SH-SY5Y (cell line): ENCODE measurements around the gene PNKP.

Source experiments
- GATA2 ChIP-seq: IDR thresholded peaks from 2 replicates; pipeline ENCODE4 v1.6.1; 2011; ENCODE audit warnings: mild to moderate bottlenecking, low read depth, low read length
- GATA3 ChIP-seq: IDR thresholded peaks from 2 replicates; pipeline ENCODE4 v1.6.1; 2011; ENCODE audit warnings: low read depth, mild to moderate bottlenecking, low read length, moderate library complexity

Gene PNKP

DNA sequence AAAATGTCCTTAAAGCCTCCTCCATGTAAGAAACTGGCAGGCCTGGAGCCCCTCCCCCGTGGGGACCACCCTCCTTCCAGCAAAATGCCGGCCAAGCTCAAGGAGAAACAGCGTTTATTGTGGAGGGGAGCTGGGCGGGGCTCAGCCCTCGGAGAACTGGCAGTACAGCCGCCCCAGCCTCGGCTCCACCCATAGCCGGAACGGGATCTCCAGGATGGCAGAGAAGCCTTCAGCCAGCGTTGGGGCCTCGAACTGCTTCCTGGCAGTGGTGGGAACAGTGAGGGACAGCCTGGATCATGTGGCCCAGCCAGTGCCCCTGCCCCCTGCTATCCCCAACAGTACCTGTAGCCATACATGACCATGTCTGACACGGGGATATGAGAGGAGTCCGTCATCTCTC, 6.3 kb downstream of the PNKP start:
- TF ChIP-seq GATA2 = no peak
- no peak for TF ChIP-seq GATA3

DNA sequence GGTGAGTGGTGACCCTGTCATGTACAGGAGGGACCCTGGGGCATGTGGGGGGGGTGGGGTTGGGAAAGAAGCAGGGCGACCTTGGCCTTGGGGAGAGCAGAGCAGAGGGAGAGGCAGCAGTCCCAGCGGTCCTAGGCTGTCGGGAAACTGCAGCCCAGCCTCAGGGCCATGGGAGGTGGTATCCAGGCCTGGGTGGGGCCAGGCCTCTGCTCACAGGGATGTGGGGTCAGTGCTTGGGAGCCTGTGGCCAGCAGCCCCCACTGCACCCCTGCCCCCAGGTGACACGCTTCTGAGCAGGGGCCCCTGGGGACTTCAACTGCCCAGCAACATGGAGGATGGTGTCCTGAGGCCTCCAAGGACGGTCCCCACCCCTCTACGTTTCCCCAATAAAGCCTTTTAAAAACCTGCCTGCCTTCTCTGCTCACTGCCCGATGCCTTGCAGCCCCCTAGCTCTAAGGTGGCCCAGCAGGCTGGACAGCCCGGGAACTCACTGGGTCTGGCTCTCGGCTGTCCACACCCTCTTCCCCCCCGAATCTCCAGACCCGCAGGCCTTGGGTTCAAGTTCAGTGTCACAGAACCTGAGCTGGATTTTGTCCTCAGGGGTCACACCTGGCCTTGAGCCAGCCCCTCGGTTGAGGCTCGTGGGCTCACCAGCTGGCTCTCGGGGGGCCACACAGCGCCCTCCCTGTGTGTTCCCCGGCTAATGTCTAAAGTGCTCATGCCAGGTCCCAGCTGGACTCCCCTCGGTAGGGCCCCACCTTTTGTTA, 6.9 kb downstream of the PNKP start:
- no peak for TF ChIP-seq GATA2
- no peak for TF ChIP-seq GATA3

DNA sequence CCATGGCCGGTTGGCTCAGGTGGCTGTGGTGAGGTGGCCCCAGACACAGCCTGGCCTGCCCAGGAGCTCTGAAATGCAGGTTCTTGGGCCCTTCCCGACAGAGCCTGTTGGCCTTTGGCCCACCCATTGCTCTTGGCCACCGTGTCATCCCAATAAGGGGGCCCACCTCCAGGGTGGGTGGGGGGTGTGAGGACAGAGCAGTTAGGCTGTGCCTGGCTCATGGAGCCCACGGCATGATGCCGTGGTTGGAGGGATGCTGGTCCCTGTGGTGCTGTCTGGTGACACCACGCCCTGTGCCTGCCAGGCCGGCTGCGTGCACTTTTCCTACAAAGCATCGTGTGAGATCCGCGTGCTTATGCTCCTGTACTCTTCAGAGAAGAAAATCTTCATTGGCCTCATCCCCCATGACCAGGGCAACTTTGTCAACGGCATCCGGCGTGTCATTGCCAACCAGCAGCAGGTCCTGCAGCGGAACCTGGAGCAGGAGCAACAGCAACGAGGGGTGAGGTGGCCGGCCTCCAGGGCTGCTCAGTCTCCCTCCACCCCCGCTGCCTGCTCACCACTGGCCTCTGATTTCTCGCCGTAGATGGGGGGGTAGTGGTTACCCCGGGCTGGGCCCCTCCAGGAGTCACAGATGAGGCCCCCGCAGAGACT, 7.6 kb downstream of the PNKP start:
- TF ChIP-seq GATA3 (no peak), GATA2 (no peak)

DNA sequence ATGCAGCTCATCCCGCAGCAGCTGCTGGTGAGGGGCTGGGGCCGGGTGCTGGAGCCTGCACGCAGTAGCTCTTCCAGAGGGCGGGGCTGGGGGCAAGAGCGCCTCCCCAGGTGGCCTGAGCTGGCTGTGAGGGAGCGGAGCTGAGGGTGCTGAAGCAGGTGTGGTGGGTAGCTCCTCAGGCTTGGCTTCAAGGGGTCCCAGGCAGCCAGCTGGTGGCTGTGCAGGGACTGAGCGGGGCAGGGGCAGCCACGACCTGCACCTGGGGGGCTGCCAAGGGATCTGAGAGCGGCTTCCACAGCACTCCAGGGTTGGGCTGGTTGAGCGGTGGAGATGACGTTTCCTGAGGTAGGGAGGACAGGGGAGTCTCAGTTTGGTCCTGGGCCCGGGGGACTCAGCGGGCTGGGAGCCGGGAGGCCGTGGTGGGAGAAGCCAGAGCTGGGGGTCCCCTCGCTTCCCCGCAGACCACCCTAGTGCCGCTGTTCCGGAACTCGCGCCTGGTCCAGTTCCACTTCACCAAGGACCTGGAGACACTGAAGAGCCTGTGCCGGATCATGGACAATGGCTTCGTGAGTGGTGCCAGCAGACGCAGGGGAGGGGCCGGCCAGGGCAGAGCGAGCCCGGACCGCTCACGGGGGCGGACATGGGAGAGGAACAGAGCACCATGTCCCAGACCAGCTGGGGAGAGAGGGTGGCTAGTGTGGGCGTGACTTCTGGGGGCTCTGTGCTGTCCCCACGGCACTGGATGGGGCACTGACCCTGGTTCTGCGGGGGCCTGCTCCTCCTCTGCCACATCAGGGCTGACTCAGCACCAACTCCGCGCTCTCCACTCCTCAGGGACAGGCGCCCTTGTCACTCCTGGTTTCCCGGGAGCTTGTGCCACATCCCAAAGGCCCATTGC, 9.0 kb downstream of the PNKP start:
- TF ChIP-seq GATA3 (no peak), GATA2 (no peak)

GRCh38 chr19:49857838-49858087, 9.6 kb downstream of the PNKP start:
- TF ChIP-seq GATA3 (no peak), GATA2 (no peak)

- TF ChIP-seq GATA2 (no peak), GATA3 (no peak)
Observed at GRCh38 chr19:49857061-49857837, 10.1 kb downstream of the PNKP start.

- TF ChIP-seq GATA3 (no peak), GATA2 (no peak)
Observed at GRCh38 chr19:49856574-49857021, 10.8 kb downstream of the PNKP start.

DNA sequence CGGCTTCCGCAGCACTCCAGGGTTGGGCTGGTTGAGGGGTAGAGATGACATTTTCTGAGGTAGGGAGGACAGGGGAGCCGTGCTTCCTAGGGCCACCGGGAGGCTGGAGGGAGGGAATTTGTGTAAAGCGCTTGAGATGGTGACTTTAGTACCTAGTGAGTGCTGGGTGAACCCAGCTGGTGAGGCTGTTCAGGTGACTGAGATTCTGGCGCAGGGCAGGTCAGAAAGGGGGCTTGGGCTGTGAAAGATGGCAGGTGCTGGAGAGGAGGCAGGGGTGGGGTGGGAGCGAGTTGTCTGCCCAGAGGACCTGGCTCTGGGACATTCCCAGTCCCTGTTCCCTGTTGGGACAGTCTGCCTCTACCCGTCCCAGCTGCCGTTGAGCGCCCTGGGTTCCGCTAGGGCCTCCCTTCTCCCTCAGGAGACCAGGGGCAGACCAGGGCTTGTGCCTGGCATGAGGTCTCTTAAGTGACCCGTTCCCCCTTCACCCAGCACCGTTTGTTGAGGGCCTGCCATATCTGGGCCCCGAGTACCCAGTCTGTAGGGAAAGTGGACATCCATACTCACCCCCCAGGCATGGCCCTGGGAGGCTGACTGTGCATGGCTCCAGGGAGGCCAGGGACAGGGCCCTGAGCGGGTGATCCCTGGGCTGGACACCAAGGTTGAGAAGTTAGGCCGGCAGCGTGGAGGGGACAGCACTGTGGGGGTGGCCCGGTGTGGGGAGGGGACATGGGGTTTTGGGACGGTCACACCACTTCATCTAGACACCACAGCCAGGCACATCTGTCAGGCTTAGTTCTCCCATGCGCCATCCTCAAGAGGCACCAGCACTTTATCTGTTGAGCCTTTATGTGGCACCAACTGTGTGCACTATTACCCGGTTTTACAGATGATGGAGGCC, 11.5 kb downstream of the PNKP start:
- TF ChIP-seq GATA3 (no peak), GATA2 (no peak)

DNA sequence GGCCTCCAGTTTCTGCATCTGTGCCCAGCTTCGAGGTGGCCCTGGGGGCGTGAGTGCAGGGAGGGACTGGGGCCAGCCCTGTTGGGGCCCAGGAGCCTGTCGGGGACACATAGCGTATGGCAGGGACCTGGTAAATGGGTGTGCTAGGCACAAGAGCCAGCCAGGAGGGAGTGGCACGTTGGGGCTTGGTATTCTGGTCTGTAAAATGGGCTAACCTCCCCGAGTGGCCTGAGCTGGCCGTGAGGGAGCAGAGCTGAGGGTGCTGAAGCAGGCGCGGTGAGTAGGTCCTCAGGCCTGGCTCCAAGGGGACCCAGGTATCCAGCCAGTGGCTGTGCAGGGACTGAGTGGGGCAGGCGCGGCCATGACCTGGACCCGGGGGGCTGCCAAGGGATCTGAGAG, 12.1 kb downstream of the PNKP start:
- TF ChIP-seq GATA3 = no peak
- TF ChIP-seq GATA2 = no peak

DNA sequence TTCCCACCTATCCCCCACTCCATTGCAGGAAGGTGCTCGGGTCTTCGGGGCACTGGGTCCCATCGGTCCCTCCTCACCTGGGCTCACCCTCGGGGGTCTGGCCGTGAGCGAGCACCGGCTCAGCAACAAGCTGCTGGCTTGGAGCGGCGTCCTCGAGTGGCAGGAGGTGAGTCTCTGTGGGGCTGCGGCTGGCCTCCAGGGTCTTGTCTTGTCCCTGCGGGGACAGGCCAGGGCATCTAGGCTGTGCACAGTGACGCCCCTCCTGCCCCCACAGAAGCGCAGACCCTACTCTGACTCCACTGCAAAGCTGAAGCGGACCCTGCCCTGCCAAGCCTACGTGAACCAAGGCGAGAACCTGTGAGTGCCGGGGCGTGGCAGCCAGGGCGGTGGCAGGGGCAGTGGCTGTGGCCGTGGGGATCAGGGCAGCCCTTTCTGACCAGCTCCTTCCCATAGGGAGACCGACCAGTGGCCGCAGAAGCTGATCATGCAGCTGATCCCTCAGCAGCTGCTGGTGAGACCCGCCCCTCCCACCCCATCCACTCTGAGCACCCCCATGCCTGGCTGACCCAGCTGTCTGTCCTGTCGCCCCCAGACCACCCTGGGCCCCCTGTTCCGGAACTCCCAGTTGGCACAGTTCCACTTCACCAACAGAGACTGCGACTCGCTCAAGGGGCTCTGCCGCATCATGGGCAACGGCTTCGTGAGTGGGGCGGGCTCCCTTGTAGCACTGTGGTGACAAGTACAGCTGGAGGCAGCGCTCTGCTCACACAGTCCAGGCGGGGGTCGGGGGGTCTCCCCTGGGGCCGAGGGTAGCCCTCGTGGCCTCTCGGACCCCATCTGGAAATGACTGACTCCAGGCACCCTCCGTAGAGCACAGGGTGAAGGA, 12.8 kb downstream of the PNKP start:
- no peak for TF ChIP-seq GATA2
- TF ChIP-seq GATA3 = no peak

- no peak for TF ChIP-seq GATA2
- no peak for TF ChIP-seq GATA3
Observed at GRCh38 chr19:49853852-49854377, 13.5 kb downstream of the PNKP start.

DNA sequence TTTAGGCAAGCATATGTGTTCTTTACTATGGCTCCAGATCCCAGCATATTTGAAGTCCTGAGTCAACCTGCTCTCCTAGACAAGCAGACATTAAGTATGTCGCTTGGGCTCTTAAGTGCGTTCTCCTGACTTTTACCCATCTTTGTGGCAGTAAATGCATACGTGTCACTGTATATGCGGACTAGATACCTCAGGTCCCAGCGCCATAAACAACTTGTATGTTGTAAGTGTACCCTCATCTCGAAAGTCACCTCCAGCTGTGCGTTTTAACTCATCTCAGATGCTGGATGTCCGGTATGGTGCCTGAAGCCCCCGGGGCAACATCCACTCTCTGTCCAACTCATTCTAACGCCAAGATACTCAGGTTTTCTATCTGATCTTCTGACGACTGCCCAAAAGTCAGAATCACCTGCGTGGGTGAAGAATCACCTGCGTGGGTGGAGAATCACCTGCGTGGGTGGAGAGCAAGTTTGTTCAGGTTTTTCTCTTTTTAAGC, 14.7 kb downstream of the PNKP start:
- no peak for TF ChIP-seq GATA3
- TF ChIP-seq GATA2 = no peak
